OCI-LY1 (cell line): ENCODE data around the gene STRIP1.

ENCODE experiments used
- H2AFZ ChIP-seq: fragments of 200-600 bp; sonication (generic), shearing (Covaris generic); 2 replicates; pipeline ENCODE4 v1.6.0; 2014; ENCODE audit warnings: antibody characterized with exemption, mild to moderate bottlenecking, low read length
- H3F3A ChIP-seq: fragments of 200-600 bp; sonication (generic), shearing (Covaris generic); 2 replicates; pipeline ENCODE4 v1.6.0; 2014; ENCODE audit warnings: mild to moderate bottlenecking, antibody characterized with exemption, low read length, moderate library complexity; ENCODE audit not compliant: insufficient read depth
- H3K27ac ChIP-seq: fragments of 200-600 bp; sonication (generic); 2 replicates; pipeline ENCODE4 v1.5.1; 2014; ENCODE audit warnings: low read length, mixed run types, mild to moderate bottlenecking, low read depth; ENCODE audit not compliant: poor library complexity, severe bottlenecking
- H3K27me3 ChIP-seq: fragments of 200-600 bp; sonication (generic); 2 replicates; pipeline ENCODE4 v1.6.0; 2014; ENCODE audit warnings: antibody characterized with exemption, mild to moderate bottlenecking, low read length, moderate library complexity; ENCODE audit not compliant: insufficient read depth
- H3K36me3 ChIP-seq: fragments of 200-600 bp; sonication (generic); 2 replicates; pipeline ENCODE4 v1.6.1; 2014; ENCODE audit warnings: mild to moderate bottlenecking, antibody characterized with exemption, low read length, moderate library complexity, mixed read lengths; ENCODE audit not compliant: insufficient read depth
- H3K4me1 ChIP-seq: fragments of 200-600 bp; sonication (generic); 2 replicates; pipeline ENCODE4 v1.5.1; 2014; ENCODE audit warnings: mild to moderate bottlenecking, low read length, moderate library complexity; ENCODE audit not compliant: insufficient read depth, severe bottlenecking
- H3K4me2 ChIP-seq: fragments of 200-600 bp; sonication (generic), shearing (Covaris generic); 2 replicates; pipeline ENCODE4 v1.6.1; 2014; ENCODE audit warnings: low read length
- H3K4me3 ChIP-seq: fragments of 200-600 bp; sonication (generic); 2 replicates; pipeline ENCODE4 v1.5.1; 2014; ENCODE audit warnings: low read length, low read depth, mild to moderate bottlenecking, mixed read lengths; ENCODE audit not compliant: poor library complexity, severe bottlenecking
- H3K79me2 ChIP-seq: fragments of 200-600 bp; shearing (Covaris generic); 2 replicates; pipeline ENCODE4 v1.6.1; 2016; ENCODE audit warnings: mixed run types, low read length, mixed read lengths; ENCODE audit not compliant: insufficient read depth
- H3K9ac ChIP-seq: fragments of 200-600 bp; sonication (generic), shearing (Covaris generic); 2 replicates; pipeline ENCODE4 v1.6.1; 2014; ENCODE audit warnings: mild to moderate bottlenecking, low read length, mixed read lengths
- H3K9me2 ChIP-seq: fragments of 200-600 bp; sonication (generic), shearing (Covaris generic); 2 replicates; pipeline ENCODE4 v1.6.1; 2014; ENCODE audit warnings: low read depth, mild to moderate bottlenecking, low read length, mixed read lengths
- H3K9me3 ChIP-seq: fragments of 200-600 bp; shearing (Covaris generic); 2 replicates; pipeline ENCODE4 v1.6.1; 2014; ENCODE audit warnings: low read length, mixed read lengths
- H4K20me1 ChIP-seq: fragments of 200-600 bp; sonication (generic), shearing (Covaris generic); 2 replicates; pipeline ENCODE4 v1.6.0; 2016; ENCODE audit warnings: mild to moderate bottlenecking, low read length; ENCODE audit not compliant: insufficient read depth
- CTCF ChIP-seq: fragments of 200-600 bp; sonication (generic), shearing (Covaris generic); IDR thresholded peaks from 2 replicates; pipeline ENCODE4 v1.5.1; 2017; ENCODE audit warnings: mild to moderate bottlenecking, antibody characterized with exemption, low read length, moderate library complexity, mixed read lengths
- EZH2 ChIP-seq: fragments of 200-600 bp; sonication (generic), shearing (Covaris generic); IDR thresholded peaks from 2 replicates; pipeline ENCODE4 v1.8.0; 2017; ENCODE audit warnings: borderline replicate concordance, mixed run types, mild to moderate bottlenecking, antibody characterized with exemption, low read length, moderate library complexity, mixed read lengths

Gene STRIP1

GRCh38 chr1:110004583-110004982 is 29.8 kb upstream of the STRIP1 start:
- H3K4me1 ChIP-seq = peaks cover 45% of the 10 kb centered on the region
- no peak overlapping the region for H3K9ac ChIP-seq
- H4K20me1 ChIP-seq = no peaks in the 10 kb centered on the region
- no peaks in the 10 kb centered on the region for H3K27me3 ChIP-seq
- H3K27ac ChIP-seq = no peak overlapping the region
- H3K36me3 ChIP-seq = peaks cover 8% of the 10 kb centered on the region; the same call in 1 of the 2 replicates
- no peaks in the 10 kb centered on the region for H3K79me2 ChIP-seq
- TF ChIP-seq EZH2 (no peak), CTCF (no peak)
- H3K9me2 ChIP-seq = no peaks in the 10 kb centered on the region
- H2AFZ ChIP-seq = no peak overlapping the region
- H3K4me3 ChIP-seq = peak overlapping the region; percentile 20
- peak overlapping the region; percentile 42 for H3K4me2 ChIP-seq
- no peaks in the 10 kb centered on the region for H3K9me3 ChIP-seq
- H3F3A ChIP-seq = no peaks in the 10 kb centered on the region

GRCh38 chr1:110005971-110006370 is 28.5 kb upstream of the STRIP1 start:
- H3K9me2 ChIP-seq = no peaks in the 10 kb centered on the region
- H3K4me1 ChIP-seq = peaks cover 48% of the 10 kb centered on the region
- H3F3A ChIP-seq = no peaks in the 10 kb centered on the region
- no peak overlapping the region for H3K9ac ChIP-seq
- no peaks in the 10 kb centered on the region for H3K9me3 ChIP-seq
- H4K20me1 ChIP-seq = no peaks in the 10 kb centered on the region
- H3K79me2 ChIP-seq = no peaks in the 10 kb centered on the region
- no peak overlapping the region for H2AFZ ChIP-seq
- H3K36me3 ChIP-seq = peaks cover 20% of the 10 kb centered on the region; the same call in 1 of the 2 replicates
- TF ChIP-seq CTCF (no peak), EZH2 (no peak)
- H3K4me2 ChIP-seq = peak overlapping the region; percentile 9; the same call in 1 of the 2 replicates
- H3K27me3 ChIP-seq = no peaks in the 10 kb centered on the region
- H3K27ac ChIP-seq = peak overlapping the region; percentile 26
- H3K4me3 ChIP-seq = no peak overlapping the region

GRCh38 chr1:110006516-110006915 is 27.9 kb upstream of the STRIP1 start:
- no peaks in the 10 kb centered on the region for H3F3A ChIP-seq
- H2AFZ ChIP-seq = no peak overlapping the region
- H3K4me3 ChIP-seq = no peak overlapping the region
- peaks cover 25% of the 10 kb centered on the region; the same call in 1 of the 2 replicates for H3K36me3 ChIP-seq
- H3K9me2 ChIP-seq = no peaks in the 10 kb centered on the region
- H3K27me3 ChIP-seq = no peaks in the 10 kb centered on the region
- H4K20me1 ChIP-seq = no peaks in the 10 kb centered on the region
- H3K9ac ChIP-seq = no peak overlapping the region
- H3K79me2 ChIP-seq = no peaks in the 10 kb centered on the region
- H3K4me1 ChIP-seq = peaks cover 53% of the 10 kb centered on the region
- H3K9me3 ChIP-seq = no peaks in the 10 kb centered on the region
- TF ChIP-seq EZH2 (no peak), CTCF (no peak)
- peak overlapping the region; percentile 26 for H3K27ac ChIP-seq
- 0 out of 2 replicates have a peak overlapping the region, but pooled peaks have one; percentile 9 for H3K4me2 ChIP-seq
